Stimulated activated CD8-positive, alpha-beta memory T cell treated with anti-CD3 and anti-CD28 coated beads, Interleukin-7, amount 100 ng/mL, for 4 hours (primary cell): ENCODE results near the gene BCL3.
"Not testable (repeated sequence)": the region's sequence is repeated elsewhere in the genome, so short reads cannot be mapped to it uniquely, and the experiment has no call there.

Experiments used
- DNase-seq, 2 donors: peaks; one replicate each; pipeline ENCODE4 v3.0.0-alpha.2; 2020; ENCODE audit warnings: low read depth in 2 of 2

BCL3 gene

GRCh38 chr19:44721369-44721768 lies 27.1 kb upstream of the BCL3 start:
- not testable (repeated sequence) for DNase-seq

- no peak for DNase-seq
Measured at GRCh38 chr19:44722131-44723121, 26.1 kb upstream of the BCL3 start.

- DNase-seq, result no peak
Measured at GRCh38 chr19:44723299-44723951, 25.1 kb upstream of the BCL3 start.

GRCh38 chr19:44723952-44724319 lies 24.6 kb upstream of the BCL3 start:
- DNase-seq, result peak; percentile 54 to 58

GRCh38 chr19:44725251-44725650 lies 23.3 kb upstream of the BCL3 start:
- DNase-seq, result no peak

- no peak for DNase-seq
Measured at GRCh38 chr19:44725684-44726083, 22.8 kb upstream of the BCL3 start.

- no peak for DNase-seq
Measured at GRCh38 chr19:44726465-44726864, 22.0 kb upstream of the BCL3 start.

GRCh38 chr19:44728178-44728577 lies 20.3 kb upstream of the BCL3 start:
- DNase-seq, result no peak

- no peak for DNase-seq
Measured at GRCh38 chr19:44729516-44730033, 18.9 kb upstream of the BCL3 start.

GRCh38 chr19:44731081-44731480 lies 17.4 kb upstream of the BCL3 start:
- DNase-seq, result no peak

GRCh38 chr19:44731622-44732021 lies 16.9 kb upstream of the BCL3 start:
- DNase-seq, result no peak

GRCh38 chr19:44732235-44733014 lies 16.1 kb upstream of the BCL3 start:
- no peak for DNase-seq

GRCh38 chr19:44734357-44734756 lies 14.2 kb upstream of the BCL3 start:
- no peak for DNase-seq

- DNase-seq, result no peak
Measured at GRCh38 chr19:44735011-44735410, 13.5 kb upstream of the BCL3 start.

- DNase-seq, result no peak
Measured at GRCh38 chr19:44737238-44738071, 11.1 kb upstream of the BCL3 start.

- DNase-seq, result no peak
Measured at GRCh38 chr19:44738136-44738535, 10.4 kb upstream of the BCL3 start.

- no peak for DNase-seq
Measured at GRCh38 chr19:44738603-44739558, 9.6 kb upstream of the BCL3 start.

- DNase-seq, result no peak
Measured at GRCh38 chr19:44740351-44740824, 8.1 kb upstream of the BCL3 start.

GRCh38 chr19:44741258-44741731 lies 7.2 kb upstream of the BCL3 start:
- DNase-seq, result no peak
